NCI-H510A treated with DMSO at 0.1 percent for 48 hours (cell line): Measurements from ENCODE around the gene CFAP299.
"Not testable (repeated sequence)": the region's sequence is repeated elsewhere in the genome, so short reads cannot be mapped to it uniquely, and the experiment has no call there.

Source experiments
- DNase-seq: peaks from one replicate; lab custom pipeline; 2025; lab: John Stamatoyannopoulos, UW

CFAP299 gene

GRCh38 chr4:80726471-80726870 is 390.9 kb downstream of the CFAP299 start:
- DNase-seq, result no peak

DNA sequence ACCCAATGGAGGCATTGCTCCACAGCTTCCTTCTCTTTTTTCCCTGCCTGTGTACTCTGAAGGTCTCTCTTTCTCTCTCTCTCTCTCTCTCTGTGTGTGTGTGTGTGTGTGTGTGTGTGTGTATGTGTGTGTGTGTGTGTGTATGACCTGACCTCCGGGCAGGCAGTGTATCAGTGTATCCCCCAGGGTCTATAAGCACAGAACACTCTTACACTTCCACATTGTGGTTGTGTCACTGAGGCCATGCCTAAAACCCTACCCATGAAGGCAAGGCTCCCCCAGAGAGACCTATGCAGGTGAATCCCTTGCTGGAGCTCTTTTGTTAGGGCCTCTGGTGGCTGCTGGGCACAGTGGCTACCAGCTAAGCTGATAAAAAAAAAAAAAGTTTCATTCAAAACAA is 394.6 kb downstream of the CFAP299 start:
- DNase-seq, result no peak

DNA sequence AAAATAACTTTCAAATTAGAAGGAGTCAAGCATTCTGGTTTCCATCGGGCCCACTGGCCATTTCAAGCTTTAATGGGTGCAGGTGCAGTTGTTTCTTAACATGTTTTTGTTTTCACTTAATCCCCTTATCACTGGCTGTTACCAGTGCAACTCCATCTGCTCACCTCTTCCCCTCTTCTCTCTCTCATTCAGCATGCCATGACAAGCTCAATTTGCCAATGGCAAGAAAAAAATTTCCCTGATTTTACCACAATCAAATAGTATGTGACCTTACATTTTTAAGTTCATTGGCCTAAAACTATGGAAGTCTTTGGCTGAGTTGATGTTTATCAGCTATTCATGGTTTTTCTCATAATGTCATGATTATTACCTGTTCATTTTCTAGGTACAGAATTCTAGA is 395.9 kb downstream of the CFAP299 start:
- DNase-seq, result no peak

- DNase-seq, result no peak
Observed at GRCh38 chr4:80732010-80732409, 396.5 kb downstream of the CFAP299 start.

DNA sequence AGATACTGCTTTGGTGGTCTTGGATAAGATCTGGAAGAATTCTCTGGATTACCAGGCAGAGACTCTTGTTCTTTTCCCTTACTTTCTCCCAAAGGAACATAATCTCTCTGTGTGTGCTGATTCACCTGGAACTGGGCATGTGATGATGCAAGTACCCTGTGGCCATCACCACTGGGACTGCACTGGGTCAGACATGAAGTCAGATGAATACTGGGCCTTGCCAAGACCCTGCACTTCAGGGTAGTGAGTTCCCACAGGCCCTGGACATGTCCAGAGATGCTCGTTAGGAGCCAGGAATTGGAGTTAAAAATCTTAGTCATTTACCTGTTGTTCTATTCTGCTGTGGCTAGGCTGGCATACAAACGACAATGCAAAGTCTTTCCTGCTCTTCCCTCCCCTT is 404.8 kb downstream of the CFAP299 start:
- DNase-seq, result no peak

DNA sequence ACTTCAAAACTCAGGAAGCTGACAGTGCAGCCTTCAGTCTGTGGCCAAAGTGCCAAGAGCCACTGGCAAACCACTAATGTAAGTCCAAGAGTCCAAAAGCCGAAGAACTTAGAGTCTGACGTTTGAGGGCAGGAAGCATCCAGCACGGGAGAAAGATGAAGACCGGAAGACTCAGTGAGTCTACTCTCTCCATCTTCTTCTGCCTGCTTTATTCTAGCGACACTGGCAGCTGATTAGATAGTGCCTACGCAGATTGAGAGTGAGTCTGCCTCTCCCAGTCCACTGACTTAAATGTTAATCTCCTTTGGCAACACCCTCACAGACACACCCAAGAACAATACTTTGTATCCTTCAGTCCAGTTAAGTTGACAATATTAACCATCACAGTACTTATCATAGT is 414.0 kb downstream of the CFAP299 start:
- not testable (repeated sequence) for DNase-seq

- DNase-seq, result no peak
Observed at GRCh38 chr4:80751200-80751599, 415.7 kb downstream of the CFAP299 start.

- DNase-seq, result no peak
Observed at GRCh38 chr4:80767944-80768343, 432.4 kb downstream of the CFAP299 start.

GRCh38 chr4:80776168-80776567 is 440.6 kb downstream of the CFAP299 start:
- no peak for DNase-seq

- DNase-seq, result no peak
Observed at GRCh38 chr4:80781431-80781830, 445.9 kb downstream of the CFAP299 start.

DNA sequence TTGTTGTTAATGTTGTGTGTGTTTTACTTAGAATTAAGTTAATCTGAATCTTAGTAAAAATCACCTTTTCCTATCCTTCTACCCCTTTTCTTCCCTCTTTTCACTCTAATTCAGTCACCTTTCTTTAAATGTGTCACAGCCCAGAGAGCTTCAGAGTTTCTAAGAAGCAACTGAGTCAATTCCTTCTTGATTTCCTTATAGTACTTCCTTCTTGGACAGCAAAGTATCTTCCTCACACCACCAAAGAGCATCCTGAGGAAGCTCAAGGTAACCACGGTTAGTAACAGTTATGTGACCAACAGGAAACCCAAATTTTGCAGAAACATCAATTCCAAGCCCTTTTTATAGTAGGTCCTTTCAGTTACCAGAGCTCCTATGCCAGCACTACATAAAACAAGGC is 451.8 kb downstream of the CFAP299 start:
- DNase-seq, result no peak

DNA sequence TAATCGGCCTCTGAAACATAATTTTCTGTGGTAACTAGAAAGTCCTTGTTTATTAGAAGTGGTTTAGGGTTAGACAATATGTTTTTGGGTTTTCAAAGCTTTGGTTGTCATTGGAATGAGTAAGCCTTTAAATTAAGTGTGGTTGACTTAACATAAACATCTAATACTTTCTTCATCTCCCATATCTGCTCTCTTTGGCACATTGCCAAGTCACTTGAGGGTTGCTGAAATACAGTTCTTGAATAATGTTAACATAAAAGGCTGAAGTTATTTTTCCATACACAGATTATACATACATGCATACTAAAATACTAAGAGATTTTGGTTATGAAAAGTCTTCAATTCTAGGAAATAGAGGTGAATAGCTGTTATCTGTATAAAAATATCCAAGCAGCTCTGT is 453.3 kb downstream of the CFAP299 start:
- no peak for DNase-seq

DNA sequence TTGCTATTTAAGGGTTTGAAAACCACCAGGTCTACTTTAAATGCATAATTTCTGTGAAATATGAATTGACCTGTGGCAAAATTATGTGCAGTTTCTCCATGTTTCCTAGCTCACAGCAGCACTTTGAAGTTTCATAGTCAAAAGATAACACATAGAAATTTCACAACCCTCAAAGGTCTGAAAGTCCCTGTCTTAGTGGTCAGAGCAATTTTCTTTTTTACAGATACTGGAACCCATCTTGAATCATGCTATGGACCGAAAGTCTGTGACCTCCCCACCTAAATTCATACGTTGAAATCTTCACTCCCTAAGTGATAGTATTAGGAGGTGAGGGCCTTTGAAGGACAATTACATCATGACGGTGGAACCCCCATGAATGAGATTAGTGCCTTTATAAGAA is 454.6 kb downstream of the CFAP299 start:
- no peak for DNase-seq

DNA sequence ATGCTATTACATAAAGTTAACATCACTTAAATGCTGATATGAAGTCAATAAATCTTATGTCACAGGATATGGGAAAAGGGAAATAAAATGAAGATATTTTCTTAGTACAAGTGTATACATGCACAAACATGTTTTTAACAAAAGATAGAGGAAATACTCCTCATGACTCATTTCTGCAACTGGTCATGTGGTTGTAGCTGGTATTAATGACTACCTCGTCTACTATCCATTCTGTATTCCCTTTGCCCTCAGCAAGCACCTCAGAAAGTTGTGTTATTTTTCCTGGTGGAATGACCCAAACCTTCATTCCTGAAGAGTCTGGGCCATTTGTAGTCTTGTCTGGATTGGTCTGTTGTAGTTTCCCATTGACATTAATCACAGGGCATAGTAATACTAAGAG is 458.1 kb downstream of the CFAP299 start:
- DNase-seq, result not testable (repeated sequence)

GRCh38 chr4:80798082-80798481 is 462.6 kb downstream of the CFAP299 start:
- no peak for DNase-seq

DNA sequence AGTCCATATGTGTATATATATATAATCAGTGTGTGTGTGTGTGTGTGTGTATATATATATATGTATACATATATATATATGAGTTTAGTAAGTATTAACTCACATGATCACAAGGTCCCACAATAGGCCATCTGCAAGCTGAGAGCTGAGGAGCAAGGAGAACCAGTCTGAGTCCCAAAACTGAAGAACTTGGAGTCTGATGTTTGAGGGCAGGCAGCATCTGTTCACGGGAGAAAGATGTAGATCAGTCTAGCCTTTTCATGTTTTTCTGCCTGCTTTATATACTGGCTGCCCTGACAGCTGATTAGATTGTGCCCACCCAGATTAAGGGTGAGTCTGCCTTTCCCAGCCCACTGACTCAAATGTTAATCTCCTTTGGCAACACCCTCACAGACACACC is 465.2 kb downstream of the CFAP299 start:
- DNase-seq, result not testable (repeated sequence)

GRCh38 chr4:80803337-80803736 is 467.8 kb downstream of the CFAP299 start:
- peak; percentile 10 for DNase-seq

- DNase-seq, result no peak
Observed at GRCh38 chr4:80806472-80806871, 470.9 kb downstream of the CFAP299 start.

GRCh38 chr4:80809039-80809729 is 473.7 kb downstream of the CFAP299 start:
- DNase-seq, result no peak

DNA sequence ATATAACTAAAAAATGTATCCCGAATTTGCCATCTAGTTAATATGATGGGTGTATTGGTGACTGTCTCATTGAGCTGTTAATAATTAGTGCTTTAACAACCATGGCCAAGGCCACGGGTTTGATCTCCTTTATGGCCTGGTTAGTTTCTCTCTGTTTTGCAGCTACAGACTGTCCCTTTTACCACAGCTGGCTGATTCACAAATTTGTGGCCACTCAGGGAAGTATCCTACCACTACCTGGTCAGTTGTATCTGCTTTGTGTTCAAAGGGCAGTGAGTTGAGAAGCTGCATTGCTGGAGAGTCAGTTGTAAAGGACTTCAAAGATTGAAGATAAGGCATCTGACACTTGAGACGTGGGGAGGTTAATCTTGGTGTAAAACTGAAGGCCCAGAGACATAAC is 475.9 kb downstream of the CFAP299 start:
- no peak for DNase-seq

DNA sequence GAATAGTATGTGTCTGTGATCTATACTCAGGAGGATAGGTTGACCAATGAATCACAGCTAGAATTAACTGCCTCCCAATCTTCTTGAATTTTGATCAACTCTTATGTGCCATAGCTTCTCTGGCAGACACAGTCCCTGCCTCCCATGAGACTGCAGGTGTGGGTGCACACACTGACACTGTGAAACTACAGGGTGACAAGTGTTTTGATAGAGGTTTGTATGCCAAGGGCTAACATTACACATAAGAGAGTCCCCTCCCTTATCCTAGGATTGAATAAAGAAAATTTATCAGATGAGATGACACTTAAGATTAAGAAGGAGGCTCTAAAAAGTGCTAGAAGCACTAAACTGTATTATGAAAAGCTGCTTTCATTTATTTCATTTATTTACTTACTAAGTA is 476.6 kb downstream of the CFAP299 start:
- no peak for DNase-seq

- no peak for DNase-seq
Observed at GRCh38 chr4:80814266-80814665, 478.7 kb downstream of the CFAP299 start.

GRCh38 chr4:80831383-80832361 is 496.1 kb downstream of the CFAP299 start:
- no peak for DNase-seq
